Measurements from ENCODE around the gene CITED4. TPM values are rescaled to one million over a fixed set of nuclear protein-coding genes. Genes with fewer than 3 reads are reported as not detected.
"Not testable (repeated sequence)": the region's sequence is repeated elsewhere in the genome, so short reads cannot be mapped to it uniquely, and the experiment has no call there.

Gene CITED4
- total RNA-seq, 2 experiments from 2014 or later: 4.1 to 6.8 TPM

- H3K4me1 Mint-ChIP-seq: no peaks in the 10 kb centered on the region
- ChIA-PET POLR2A (no interaction called here), CTCF (interaction anchor here (1.5 kb wide), 1 partner anchor 11 kb away, joined by 3 read pairs; no protein-coding TSS in a partner anchor)
- no peak overlapping the region for H3K27ac Mint-ChIP-seq
- H3K9me3 Mint-ChIP-seq: peaks cover 20% of the 10 kb centered on the region
- DNase-seq: no peak
- no peak overlapping the region for H3K4me3 Mint-ChIP-seq
- no peaks in the 10 kb centered on the region for H3K36me3 Mint-ChIP-seq (ENCODE audit: low read depth)
- no peaks in the 10 kb centered on the region for H3K27me3 Mint-ChIP-seq
These were observed 35.4 kb upstream of the CITED4 start for GRCh38 chr1:40897513-40897912.

- DNase-seq: no peak
- ChIA-PET POLR2A (no interaction called here), CTCF (no interaction called here)
- Mint-ChIP-seq H3K4me1 (no peaks in the 10 kb centered on the region), H3K4me3 (no peak overlapping the region), H3K27me3 (no peaks in the 10 kb centered on the region), H3K27ac (no peak overlapping the region), H3K36me3 (ENCODE audit: low read depth) (no peaks in the 10 kb centered on the region), H3K9me3 (peaks cover 20% of the 10 kb centered on the region)
These were observed 34.3 kb upstream of the CITED4 start for GRCh38 chr1:40896482-40896881.

- Mint-ChIP-seq H3K4me3 (no peak overlapping the region), H3K9me3 (peaks cover 20% of the 10 kb centered on the region), H3K36me3 (ENCODE audit: low read depth) (no peaks in the 10 kb centered on the region), H3K4me1 (no peaks in the 10 kb centered on the region), H3K27ac (no peak overlapping the region), H3K27me3 (no peaks in the 10 kb centered on the region)
- DNase-seq: no peak
- CTCF ChIA-PET: no interaction called here
- POLR2A ChIA-PET: no interaction called here
These were observed 33.4 kb upstream of the CITED4 start for GRCh38 chr1:40895601-40896000.

GRCh38 chr1:40894858-40895257, 32.7 kb upstream of the CITED4 start:
- H3K4me3 Mint-ChIP-seq; CTCF ChIA-PET; POLR2A ChIA-PET; H3K36me3 Mint-ChIP-seq (ENCODE audit: low read depth); H3K27ac Mint-ChIP-seq; DNase-seq; H3K27me3 Mint-ChIP-seq; H3K4me1 Mint-ChIP-seq: not testable (repeated sequence)
- peaks cover 20% of the 10 kb centered on the region for H3K9me3 Mint-ChIP-seq

GRCh38 chr1:40894455-40894854, 32.3 kb upstream of the CITED4 start:
- Mint-ChIP-seq H3K9me3 (peaks cover 20% of the 10 kb centered on the region), H3K27ac (no peak overlapping the region), H3K27me3 (no peaks in the 10 kb centered on the region), H3K4me1 (no peaks in the 10 kb centered on the region), H3K4me3 (no peak overlapping the region), H3K36me3 (ENCODE audit: low read depth) (no peaks in the 10 kb centered on the region)
- CTCF ChIA-PET: no interaction called here
- no peak for DNase-seq
- POLR2A ChIA-PET: no interaction called here

GRCh38 chr1:40893946-40894345, 31.8 kb upstream of the CITED4 start:
- Mint-ChIP-seq H3K9me3 (peaks cover 20% of the 10 kb centered on the region), H3K4me1 (no peaks in the 10 kb centered on the region), H3K36me3 (ENCODE audit: low read depth) (no peaks in the 10 kb centered on the region), H3K27ac (no peak overlapping the region), H3K27me3 (peaks cover 3% of the 10 kb centered on the region), H3K4me3 (no peak overlapping the region)
- DNase-seq: no peak
- CTCF ChIA-PET: interaction anchor here (1.4 kb wide), 1 partner anchor 18 kb away, joined by 4 read pairs; no protein-coding TSS in a partner anchor
- POLR2A ChIA-PET: no interaction called here

GRCh38 chr1:40892354-40892753, 30.2 kb upstream of the CITED4 start:
- ChIA-PET CTCF (interaction anchor here (1.1 kb wide), 1 partner anchor 60 kb away, joined by 3 read pairs; no protein-coding TSS in a partner anchor), POLR2A (no interaction called here)
- peaks cover 17% of the 10 kb centered on the region for H3K27me3 Mint-ChIP-seq
- H3K4me3 Mint-ChIP-seq: no peak overlapping the region
- DNase-seq: no peak
- H3K4me1 Mint-ChIP-seq: no peaks in the 10 kb centered on the region
- H3K9me3 Mint-ChIP-seq: peaks cover 20% of the 10 kb centered on the region
- no peaks in the 10 kb centered on the region for H3K36me3 Mint-ChIP-seq (ENCODE audit: low read depth)
- H3K27ac Mint-ChIP-seq: no peak overlapping the region

- no peak overlapping the region for H3K4me3 Mint-ChIP-seq
- peaks cover 31% of the 10 kb centered on the region for H3K27me3 Mint-ChIP-seq
- peaks cover under 1% of the 10 kb centered on the region for H3K36me3 Mint-ChIP-seq (ENCODE audit: low read depth)
- DNase-seq: no peak
- H3K9me3 Mint-ChIP-seq: peaks cover 20% of the 10 kb centered on the region
- CTCF ChIA-PET: no interaction called here
- POLR2A ChIA-PET: no interaction called here
- H3K27ac Mint-ChIP-seq: no peak overlapping the region
- no peaks in the 10 kb centered on the region for H3K4me1 Mint-ChIP-seq
These were observed 28.6 kb upstream of the CITED4 start for GRCh38 chr1:40890771-40891170.

- no peak for DNase-seq
- peaks cover 2% of the 10 kb centered on the region for H3K36me3 Mint-ChIP-seq (ENCODE audit: low read depth)
- H3K4me1 Mint-ChIP-seq: peaks cover 4% of the 10 kb centered on the region
- H3K9me3 Mint-ChIP-seq: no peaks in the 10 kb centered on the region
- no peak overlapping the region for H3K4me3 Mint-ChIP-seq
- ChIA-PET CTCF (interaction anchor here (0.8 kb wide), 1 partner anchor 11 kb away, joined by 3 read pairs; no protein-coding TSS in a partner anchor), POLR2A (no interaction called here)
- no peak overlapping the region for H3K27ac Mint-ChIP-seq
- H3K27me3 Mint-ChIP-seq: peaks cover 52% of the 10 kb centered on the region
These were observed 25.5 kb upstream of the CITED4 start for GRCh38 chr1:40887652-40888051.

GRCh38 chr1:40887012-40887378, 24.8 kb upstream of the CITED4 start:
- H3K4me1 Mint-ChIP-seq: peaks cover 4% of the 10 kb centered on the region
- CTCF ChIA-PET: interaction anchor here (0.8 kb wide), 2 partner anchors 11 kb away, joined by 3 read pairs; no protein-coding TSS in a partner anchor
- H3K9me3 Mint-ChIP-seq: no peaks in the 10 kb centered on the region
- DNase-seq: no peak
- H3K27me3 Mint-ChIP-seq: peaks cover 55% of the 10 kb centered on the region
- H3K4me3 Mint-ChIP-seq: no peak overlapping the region
- H3K27ac Mint-ChIP-seq: no peak overlapping the region
- POLR2A ChIA-PET: no interaction called here
- H3K36me3 Mint-ChIP-seq (ENCODE audit: low read depth): peaks cover 2% of the 10 kb centered on the region

- peaks cover 2% of the 10 kb centered on the region for H3K36me3 Mint-ChIP-seq (ENCODE audit: low read depth)
- no peaks in the 10 kb centered on the region for H3K9me3 Mint-ChIP-seq
- DNase-seq: no peak
- no peak overlapping the region for H3K4me3 Mint-ChIP-seq
- ChIA-PET CTCF (interaction anchor here (0.8 kb wide), 1 partner anchor 11 kb away, joined by 3 read pairs; no protein-coding TSS in a partner anchor), POLR2A (no interaction called here)
- peaks cover 55% of the 10 kb centered on the region for H3K27me3 Mint-ChIP-seq
- H3K27ac Mint-ChIP-seq: no peak overlapping the region
- H3K4me1 Mint-ChIP-seq: peaks cover 4% of the 10 kb centered on the region
These were observed 24.3 kb upstream of the CITED4 start for GRCh38 chr1:40886318-40887011.

GRCh38 chr1:40884055-40884795, 22.1 kb upstream of the CITED4 start:
- H3K4me1 Mint-ChIP-seq: peaks cover 4% of the 10 kb centered on the region
- H3K36me3 Mint-ChIP-seq (ENCODE audit: low read depth): peaks cover 2% of the 10 kb centered on the region
- peaks cover 59% of the 10 kb centered on the region for H3K27me3 Mint-ChIP-seq
- H3K4me3 Mint-ChIP-seq: no peak overlapping the region
- H3K27ac Mint-ChIP-seq: no peak overlapping the region
- ChIA-PET POLR2A (no interaction called here), CTCF (no interaction called here)
- no peak for DNase-seq
- no peaks in the 10 kb centered on the region for H3K9me3 Mint-ChIP-seq

GRCh38 chr1:40880813-40881549, 18.8 kb upstream of the CITED4 start:
- Mint-ChIP-seq H3K27me3 (peaks cover 30% of the 10 kb centered on the region), H3K4me3 (no peak overlapping the region), H3K4me1 (peaks cover 19% of the 10 kb centered on the region), H3K36me3 (ENCODE audit: low read depth) (peaks cover 10% of the 10 kb centered on the region), H3K9me3 (peaks cover 10% of the 10 kb centered on the region), H3K27ac (no peak overlapping the region)
- no peak for DNase-seq
- ChIA-PET POLR2A (no interaction called here), CTCF (no interaction called here)

Measured in activated CD4-positive, alpha-beta T cell treated with anti-CD3 and anti-CD28 coated beads, Interleukin-2, amount 10 ng/mL, durations not matched to agents 7 days and 5 days (primary cell).